Right renal pelvis (tissue), 4 donors: ENCODE results near the gene C1orf198. TPM values are rescaled to one million over a fixed set of nuclear protein-coding genes. Genes with fewer than 3 reads are reported as not detected.

Experiments used
- DNase-seq, 4 donors: peaks; one replicate each; pipeline ENCODE4 v3.0.0-alpha.2; 2013; ENCODE audit warnings: low read depth in 4 of 4, low spot score in 3 of 4, missing footprints in 1 of 4
- polyA plus RNA-seq, 4 donors: library from polyadenylated mRNA; unstranded; fragments of 120-200 nt; gene quantifications; one replicate each; pipeline ENCODE4 v1.2.1, GENCODE V29; 2013; ENCODE audit not compliant: insufficient read length in 4 of 4

C1orf198 gene
- polyA plus RNA-seq, 4 donors = 91.2 to 99.7 (median 94.9) TPM

DNA sequence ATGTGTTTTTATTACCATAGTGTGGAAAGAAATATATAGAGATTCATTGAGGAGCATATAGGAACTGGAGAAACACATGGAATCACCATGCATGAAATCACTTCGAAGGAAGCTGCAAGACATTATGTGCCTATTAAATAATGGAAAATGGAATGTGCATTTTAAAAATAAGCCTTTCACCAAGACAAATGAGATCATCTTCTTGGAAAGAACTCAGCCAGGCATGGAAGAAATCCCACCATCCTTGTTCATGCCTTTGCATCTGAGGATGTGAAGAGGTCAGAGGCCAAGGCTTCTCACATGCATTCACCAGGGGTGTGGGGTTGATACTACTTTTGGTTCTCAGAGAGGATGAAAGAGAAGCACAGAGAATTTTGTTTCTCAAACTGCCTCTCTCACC lies 50.0 kb downstream of the C1orf198 start:
- no peak for DNase-seq

DNA sequence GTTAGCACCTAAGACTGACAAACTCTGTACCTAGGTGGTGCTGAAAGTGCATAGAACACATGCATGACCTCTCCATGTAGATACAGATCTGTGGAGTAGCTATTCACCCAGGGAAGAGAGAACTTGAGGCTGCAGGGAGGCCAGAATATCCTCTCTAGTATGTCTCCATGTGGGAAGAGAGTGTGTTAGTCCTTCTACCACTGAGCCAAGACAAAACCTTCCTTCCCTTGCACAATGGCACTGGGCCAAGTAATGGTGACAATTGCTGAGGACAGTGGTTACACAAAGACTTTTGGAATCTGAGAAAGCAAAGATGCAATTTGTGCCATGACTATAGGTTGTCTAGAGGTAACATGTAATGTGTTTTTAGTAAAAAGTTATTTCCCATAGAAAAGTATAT lies 52.3 kb downstream of the C1orf198 start:
- DNase-seq = no peak

DNA sequence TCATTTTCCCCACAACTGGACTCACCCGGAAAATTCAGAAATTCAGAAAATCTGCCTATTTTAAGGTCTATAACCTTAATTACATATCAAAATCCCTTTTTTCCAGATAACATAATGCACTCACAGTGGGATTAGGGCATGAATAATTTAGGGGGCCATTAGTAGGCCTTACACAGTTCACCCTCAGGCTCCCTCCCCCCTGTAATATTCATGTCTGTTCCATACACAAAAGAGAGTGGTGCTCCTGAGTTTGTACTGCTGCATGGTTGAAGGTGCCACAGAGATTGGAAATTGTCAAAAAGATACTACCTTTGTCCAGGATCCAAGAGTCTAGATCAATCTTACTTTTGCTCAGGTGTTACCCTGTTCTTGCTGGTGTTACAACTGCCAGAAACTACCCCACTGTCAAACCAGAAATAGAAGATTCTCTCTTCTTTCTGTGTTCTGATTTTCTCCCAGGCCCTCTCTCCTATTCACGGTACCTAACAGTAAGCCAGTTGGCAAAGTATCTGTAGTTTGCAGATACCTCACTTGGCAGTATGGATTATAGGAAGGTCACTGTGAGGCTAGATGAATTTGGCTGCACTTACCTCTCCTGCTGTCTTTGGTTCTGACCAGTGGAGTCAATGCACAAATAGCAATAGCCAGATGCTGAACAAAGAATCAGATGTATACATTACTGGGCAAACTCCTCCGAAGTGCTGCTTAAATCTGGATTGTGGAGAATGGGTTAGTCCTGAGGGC lies 53.2 kb downstream of the C1orf198 start:
- DNase-seq = no peak

DNA sequence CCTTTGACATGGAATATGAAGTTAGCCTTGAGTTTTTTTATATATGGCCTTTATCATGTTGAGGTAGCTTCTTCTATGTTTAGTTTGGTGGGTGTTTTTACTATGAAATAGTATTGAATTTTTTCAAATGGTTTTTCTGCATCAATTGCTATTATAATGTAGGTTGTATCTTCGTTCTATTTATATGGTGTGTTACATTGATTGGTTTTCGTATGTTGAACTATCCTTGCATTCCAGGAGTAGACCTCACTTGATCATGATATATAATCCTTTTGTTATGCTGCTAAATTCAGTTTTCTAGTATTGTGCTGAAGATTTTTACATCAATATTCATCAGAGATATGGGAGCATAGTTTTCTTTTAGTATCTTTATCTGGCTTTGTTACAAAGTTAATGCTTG lies 55.8 kb downstream of the C1orf198 start:
- DNase-seq = no peak

DNA sequence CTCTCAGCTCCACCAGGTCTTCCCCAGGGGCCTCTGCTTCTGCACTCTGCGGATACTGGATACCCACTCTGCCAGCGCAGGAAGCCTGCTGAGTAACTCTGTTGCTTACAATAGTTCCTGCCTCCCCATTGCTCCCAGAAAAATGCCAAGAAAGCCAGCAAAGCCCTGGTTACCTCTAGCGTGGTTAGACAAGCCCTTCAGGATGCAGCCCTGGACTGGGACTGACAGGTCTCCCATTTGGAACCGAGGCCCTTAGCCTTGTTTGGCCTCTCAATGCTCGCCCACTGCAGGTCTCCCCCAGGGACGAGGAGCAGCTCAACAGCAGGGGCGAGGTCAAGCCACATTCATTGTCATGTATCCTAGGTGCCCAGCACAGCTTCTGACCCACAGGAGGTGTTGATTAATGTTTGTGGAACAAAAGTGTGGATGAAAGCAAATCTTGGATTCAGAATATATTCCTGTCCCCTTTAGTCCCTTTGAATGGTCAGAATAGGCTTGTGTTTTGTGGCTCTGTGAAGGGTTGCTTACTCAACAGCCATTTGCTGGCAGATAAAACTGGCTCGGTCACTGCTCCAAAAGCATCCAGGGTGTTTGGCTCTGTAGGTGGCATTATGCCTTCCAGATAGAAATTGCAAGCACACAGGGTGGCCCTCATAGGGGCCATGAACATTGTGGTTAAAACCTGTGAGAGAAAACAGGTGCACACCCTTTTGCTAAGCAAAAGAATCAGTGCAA lies 58.9 kb downstream of the C1orf198 start:
- no peak for DNase-seq

DNA sequence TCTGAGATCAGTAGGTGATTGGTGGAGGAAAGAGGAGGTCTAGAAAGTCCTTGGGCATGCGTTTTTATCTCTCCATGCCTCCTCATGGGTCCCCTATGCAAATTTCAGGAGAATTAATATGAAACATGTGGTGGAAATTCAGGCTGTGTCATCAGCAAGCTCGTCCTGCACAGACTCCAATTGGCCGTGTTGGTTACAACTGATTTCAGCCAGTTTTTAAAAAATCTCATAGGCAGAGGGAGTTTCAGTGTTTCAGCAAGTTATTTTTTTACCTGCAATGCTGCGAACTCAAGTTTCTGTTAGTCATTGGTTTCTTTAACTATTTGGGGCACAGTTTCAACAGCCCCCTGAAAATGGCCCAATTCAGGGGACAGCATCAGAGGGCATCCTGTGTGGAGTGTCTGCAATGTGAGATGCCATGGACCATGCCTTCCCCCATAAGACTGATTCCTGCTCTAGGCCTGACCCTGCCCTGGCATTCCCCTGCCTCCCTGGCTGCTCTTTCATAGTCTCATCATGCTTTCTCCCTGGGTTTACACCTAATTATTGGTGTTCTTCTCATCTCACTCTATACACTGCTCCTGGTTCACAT lies 59.9 kb downstream of the C1orf198 start:
- DNase-seq = no peak

DNA sequence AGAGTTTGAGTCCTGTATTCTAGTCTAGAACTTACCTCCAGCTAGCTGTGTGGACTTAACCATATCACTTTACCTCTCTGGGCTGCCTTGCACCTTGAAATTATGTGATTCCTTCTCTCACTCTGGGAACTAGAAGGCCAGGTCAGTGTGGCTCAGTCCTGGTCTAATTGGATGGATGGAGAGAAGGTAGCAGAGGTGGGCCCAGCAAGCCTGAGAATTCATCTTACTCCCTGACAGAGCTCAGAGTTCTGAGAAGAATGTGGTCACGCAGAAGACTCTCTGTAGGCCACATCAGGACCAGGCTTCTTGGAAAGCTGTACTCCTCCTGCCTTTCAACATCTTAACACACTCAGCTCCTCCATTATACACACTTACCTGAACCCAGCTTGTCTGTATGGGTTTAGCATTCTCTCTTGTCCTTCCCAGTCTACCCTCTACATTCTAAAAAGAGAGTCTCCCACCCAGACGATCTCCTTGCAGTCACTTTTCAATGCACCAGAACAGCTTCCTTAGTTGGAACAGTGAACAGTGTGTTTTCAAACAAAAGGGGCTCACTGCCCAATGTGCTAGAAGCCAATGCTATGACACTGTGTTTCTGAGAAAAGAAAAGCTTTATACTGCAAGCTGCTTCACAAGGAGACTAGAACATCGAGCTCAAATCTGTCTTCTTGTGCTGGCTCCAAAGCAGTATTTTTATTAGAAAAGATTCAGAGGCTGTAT lies 60.6 kb downstream of the C1orf198 start:
- DNase-seq = no peak

DNA sequence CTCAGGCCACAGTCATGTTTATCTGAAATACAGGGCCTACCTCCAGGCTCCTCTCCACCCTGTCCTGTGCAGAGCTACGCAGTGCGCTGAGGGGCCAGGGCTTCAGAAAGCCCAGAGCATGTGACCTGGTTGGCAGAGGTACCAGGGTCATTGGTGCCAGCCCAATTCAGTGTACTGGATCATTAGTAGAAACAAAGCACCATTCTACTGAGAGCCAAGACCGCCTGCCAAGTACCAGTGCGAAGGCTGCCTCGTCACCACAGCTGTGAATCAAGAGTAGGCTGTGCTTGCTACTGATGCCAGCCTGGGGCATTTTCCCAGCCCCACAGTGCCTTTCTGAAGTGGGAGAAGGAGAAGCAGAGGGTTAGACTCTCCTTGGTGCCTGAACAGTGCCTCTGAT lies 61.3 kb downstream of the C1orf198 start:
- DNase-seq = no peak

DNA sequence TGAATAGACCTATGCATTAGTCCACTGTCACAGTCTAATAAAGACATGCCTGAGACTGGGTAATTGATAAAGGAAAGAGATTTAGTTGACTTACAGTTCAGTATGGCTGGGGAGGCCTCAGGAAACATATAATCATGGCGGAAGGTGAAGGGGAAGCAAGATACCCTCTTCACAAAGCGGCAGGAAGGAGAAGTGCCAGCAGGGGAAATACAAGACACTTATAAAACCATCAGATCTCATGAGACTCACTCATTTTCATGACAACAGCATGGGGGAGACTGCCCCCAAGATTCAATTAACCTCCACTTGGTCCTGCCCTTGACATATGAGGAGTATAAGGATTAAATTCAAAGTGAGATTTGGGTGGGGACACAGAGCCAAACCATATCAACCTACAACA lies 61.8 kb downstream of the C1orf198 start:
- no peak for DNase-seq

DNA sequence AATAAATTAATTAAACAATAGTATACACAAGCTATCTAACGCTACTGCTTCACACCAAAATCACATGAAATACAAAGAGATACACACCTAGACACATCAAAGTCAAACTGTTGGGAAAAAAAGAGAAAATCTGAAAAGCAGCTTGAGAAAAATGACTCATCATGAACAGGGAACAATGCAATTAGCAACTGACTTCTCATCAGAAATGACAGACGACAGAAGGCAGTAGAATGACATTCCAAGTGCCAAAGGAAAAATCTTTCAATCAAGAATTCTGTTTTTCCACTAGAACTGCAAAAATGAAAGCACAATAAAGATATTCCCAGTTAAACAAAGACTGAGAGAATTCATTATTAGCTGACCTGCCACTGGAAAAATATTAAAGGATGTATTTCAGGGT lies 63.9 kb downstream of the C1orf198 start:
- DNase-seq = no peak

DNA sequence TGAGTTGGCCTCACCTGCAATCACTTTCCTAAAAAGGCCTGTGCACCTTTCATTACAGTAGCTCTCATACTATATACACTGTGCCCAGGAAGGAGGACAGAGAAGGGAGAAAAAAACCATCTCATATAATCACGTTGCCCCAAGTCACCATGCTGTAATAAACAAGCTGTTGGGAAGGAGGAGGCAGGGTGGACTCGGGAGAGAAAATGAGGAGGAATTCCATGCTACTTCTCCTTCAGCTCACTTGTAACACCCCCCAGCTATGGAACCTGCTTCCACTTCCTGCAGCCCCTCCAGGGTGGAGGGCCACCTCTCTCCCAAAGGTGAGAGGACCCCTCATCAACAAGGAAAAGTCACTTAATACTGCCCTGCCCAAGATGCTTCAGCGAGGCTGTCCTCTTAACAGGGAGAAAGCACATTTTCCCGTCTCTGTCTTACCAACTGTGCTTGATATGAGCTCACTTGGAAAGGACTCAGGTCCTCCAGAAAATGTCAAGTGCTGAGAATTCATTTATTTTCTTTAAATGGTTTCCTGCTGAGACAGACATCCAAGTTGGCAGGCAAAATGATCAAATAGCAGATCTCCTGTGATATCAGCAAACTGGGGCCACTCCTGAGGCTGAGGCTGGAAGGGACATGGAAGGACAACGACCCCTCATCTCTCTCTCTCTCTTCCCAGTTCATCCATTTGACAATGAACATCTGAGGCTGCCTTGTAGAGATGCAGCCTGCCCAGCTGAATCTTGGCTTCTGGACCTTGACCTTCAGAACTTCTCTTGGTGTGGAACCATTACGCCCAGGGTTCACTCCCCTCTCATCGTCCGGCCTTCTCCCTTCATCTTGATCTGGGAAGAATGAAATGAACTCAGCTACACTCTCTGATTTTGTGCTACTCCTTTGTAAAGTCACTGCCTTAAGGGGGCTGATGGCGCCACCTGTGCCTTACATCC lies 67.2 kb downstream of the C1orf198 start:
- DNase-seq = no peak

DNA sequence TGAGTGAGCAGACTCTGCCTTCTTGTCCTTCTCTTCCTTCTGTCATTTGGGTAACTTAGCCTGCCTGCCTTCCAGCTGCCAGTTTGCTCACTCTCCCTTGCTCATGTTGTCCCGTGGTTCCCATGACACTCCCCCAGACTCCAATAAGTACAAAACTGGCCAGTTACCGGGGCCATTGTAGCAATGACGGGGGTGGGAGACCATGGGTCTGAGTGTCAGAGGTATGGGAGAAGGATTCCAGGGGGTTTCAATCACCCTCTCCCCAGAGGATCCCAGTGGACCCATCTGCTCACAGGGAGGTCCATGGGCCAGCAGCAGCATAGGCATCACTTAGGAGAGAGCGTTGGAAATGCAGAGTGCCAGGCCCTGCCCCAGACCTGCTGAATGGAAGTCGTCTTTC lies 69.8 kb downstream of the C1orf198 start:
- DNase-seq = no peak

DNA sequence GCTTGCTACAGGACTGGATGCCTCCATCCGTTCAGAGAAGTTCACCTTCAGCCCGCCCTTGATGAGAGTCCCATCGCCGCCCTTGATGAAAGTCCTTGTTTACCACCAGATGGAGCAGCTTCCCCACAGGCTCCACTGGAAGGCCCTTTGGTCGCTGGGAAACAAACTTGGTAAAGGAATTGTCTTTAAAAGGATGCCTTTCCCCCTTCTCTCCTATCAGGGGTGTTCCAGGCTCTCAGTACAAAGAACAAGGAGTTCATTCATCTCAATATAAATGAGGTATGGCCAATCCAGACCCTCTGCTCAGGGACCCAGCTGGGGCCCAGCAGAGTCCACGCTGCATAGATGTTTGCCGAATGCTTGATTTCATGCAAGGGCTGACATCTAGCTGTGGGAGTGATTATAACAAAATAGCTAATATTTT lies 70.4 kb downstream of the C1orf198 start:
- DNase-seq = peak; percentile 41 to 56 (median 52)

DNA sequence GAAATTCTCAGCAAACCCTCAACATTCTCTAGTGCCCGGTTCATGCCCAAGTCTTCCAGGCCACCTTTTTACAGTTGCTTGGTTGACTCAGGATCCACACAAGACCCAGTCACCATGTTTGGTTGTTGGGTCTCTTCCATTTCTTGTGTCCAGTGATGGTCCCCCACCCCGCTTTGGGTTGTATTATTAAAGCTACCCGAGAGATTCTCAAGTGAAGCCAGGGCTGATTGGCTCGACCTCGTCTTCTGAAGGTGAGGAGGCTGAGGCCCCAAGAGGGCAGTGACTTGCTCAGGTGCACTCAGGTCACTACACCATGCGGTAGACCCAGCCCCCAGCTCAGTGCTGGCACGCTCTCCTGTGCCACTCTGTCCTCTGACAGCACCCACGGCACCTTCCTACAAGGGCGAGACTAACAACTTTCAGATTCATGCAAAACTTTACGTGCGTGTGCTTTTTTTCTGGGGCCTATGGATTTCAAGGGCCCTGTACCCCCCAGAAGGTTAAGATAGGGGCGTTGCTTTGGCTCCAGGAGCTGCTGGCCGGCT lies 70.9 kb downstream of the C1orf198 start:
- DNase-seq = no peak

DNA sequence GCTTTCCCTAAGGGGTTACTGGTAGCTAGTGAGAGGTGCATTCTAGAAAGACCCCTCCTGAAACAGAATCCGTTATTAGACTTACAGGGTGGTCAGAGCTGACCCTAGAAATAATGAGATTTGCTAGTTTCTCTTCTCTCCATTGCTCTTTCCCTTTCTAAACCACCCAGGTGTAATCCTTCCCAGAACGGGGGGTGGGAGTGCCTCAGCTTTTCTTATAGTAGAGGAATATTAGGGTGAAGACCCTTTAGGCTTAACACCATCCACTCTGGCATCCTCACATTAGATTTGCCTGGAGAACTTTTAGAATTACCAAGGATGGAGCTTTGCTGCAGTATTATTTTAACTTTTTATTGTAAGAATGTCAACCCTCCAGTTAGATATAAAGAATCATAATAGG lies 71.7 kb downstream of the C1orf198 start:
- DNase-seq = no peak

DNA sequence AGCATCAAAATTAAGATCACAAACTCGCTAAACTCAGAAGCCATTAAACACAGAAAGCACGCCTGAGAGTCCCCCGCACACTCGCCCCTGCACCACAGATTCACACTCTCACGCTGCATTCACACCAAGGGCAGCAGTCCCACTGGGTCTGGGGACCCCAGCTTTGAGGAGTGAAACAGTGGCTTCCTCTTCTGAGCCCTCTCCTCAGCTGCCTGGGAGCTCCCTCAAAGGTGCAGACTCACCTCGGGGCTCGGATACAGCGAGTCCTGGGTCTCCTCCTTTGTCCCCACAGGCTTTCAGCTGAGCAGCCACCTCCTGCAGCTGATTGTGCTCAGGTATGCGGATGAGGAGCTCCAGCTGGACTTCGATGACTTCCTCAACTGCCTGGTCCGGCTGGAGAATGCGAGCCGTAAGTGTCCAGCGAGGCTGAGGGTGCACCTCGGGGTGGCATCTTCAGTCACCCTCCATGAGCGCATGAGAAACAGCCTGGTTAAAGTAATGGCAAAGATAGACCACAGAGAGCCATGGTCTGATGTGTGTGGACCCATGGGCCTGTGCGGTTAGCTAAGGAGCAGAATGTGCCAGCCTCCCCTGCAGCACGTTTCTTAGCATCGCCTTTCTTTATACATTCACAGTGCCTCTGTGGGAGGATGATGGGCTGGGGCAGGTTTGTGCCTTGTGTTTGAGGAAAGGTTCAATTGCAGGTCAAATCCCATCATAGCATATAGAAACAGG lies 73.3 kb downstream of the C1orf198 start:
- no peak for DNase-seq

DNA sequence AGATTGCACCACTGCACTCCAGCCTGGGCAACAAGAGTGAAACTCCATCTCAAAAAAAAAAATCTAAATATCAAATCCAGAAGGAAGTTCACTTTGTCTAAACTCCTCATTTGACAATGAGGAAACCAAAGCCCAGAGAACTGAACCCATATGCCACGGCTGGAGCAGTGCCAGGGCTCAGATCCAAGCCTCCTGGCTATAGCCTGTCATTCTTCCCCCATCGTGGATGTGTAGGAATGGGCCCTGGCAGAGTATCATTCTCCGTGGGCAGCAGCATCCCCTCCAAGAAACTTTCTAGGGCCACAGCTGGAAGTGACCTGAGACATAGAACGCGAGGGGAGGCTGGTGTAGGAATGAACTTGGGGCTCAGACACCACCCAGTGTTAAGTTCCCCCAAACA lies 73.9 kb downstream of the C1orf198 start:
- no peak for DNase-seq

DNA sequence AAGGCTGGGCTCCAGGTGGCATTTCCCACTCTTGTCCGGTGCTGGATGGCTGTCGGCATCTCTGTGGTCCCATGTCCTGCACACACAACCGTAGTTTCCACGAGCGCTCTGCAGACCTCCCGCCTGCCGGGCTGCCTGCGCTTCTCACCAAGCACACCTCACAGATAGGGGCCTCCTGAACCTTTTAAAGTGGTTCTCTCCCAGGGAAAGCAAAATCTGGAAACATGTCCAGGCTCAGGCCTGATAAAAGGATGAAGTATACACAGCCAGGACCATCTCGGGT lies 74.9 kb downstream of the C1orf198 start:
- no peak for DNase-seq

DNA sequence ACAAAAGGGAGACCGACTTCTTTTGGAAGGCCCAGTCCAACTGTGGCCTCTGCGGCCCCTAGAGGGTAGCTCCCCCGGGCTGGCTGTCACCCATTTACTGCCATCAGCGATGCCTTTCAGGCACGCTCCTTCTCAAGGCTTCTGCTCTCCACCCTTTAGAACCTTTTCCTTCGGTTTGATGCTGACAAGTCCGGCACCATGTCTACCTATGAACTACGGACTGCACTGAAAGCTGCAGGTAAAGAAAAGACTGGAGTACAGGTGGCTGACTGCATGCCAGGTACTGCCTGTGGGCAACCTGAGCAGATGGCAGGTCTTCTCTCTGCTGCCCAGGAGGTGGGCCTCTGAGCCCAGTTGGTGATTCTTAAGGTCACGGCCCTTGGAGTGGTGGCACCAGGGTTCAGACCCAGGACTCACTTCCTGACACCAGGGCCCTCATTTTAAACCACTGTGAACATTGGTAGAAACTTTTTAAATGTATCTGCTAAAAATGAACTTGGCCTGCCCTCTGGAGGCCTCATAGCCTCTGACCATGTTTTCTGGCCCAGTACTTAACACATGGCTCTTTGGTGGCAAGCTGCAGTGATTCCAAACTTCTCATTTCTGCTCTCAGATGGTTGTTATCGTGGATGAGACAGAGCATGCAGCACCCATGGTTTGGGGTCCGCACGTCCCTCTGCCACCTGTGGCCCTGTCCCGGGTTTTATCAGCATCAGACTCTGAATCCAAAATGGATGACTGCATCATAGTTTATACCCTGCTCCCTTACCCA lies 75.4 kb downstream of the C1orf198 start:
- no peak for DNase-seq
